ENCODE results near the gene OTUB1. TPM values are rescaled to one million over a fixed set of nuclear protein-coding genes. Genes with fewer than 3 reads are reported as not detected.

Gene OTUB1
- total and polyA plus RNA-seq, 2 donors (not counting 1 experiment from before 2014, with no cell fraction given): 78.2 to 119 TPM

DNA sequence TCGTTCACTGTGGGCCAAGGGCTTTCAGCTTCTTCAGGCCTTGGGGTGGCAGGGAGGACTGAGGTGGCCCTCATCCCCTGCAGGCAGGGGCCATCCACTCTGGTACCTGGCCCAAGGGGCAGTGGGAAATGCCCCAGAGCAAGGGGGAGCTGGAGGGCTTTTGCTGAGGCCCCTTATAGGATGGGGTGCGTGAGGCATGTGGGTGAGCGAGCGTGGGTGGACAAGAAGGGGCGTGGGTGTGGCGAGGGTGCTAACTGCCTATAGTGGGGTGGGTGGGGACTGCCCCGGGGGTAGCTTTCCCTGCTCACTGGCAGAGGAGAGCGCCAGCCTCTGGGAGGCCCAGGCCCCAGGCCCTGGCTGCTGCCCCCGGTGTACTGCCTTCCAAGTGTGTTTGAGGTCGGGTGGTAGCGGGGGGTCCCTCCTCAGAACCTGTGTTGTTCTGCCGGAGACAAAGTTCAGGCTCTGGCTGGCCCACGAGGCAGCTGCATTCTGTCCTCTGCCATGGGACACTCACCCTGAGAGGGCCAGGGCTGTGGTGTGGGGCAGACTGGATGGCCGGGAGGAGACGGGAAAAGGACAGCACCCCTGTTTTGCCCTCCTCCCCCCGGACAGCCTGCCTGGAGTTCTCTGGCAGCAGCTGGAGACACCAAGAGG is 52.9 kb downstream of the OTUB1 start:
- CTCF ChIA-PET: no interaction called here
- Mint-ChIP-seq H3K27ac (no peak overlapping the region), H3K4me1 (peaks cover 6% of the 10 kb centered on the region), H3K9me3 (ENCODE audit: insufficient read depth) (no peaks in the 10 kb centered on the region), H3K27me3 (peaks cover 26% of the 10 kb centered on the region), H3K4me3 (no peak overlapping the region)
- no peaks in the 10 kb centered on the region for H4K20me1 ChIP-seq (ENCODE audit: control insufficient read depth, insufficient read depth, low read length, poor library complexity, severe bottlenecking)
- WGBS (ENCODE audit: insufficient coverage): 87% methylated on average over 16 of the region's 16 CpGs
- H3K79me2 ChIP-seq (ENCODE audit: control insufficient read depth, insufficient read depth, low read length): no peaks in the 10 kb centered on the region
- no peak overlapping the region for H3K9ac ChIP-seq (ENCODE audit: low read length)
- H3K27me3 ChIP-seq (replicated peaks in 1 of 4; ENCODE audit: control extremely low read depth in 1 of 4, control insufficient read depth in 3 of 4, insufficient read depth in 4 of 4, low read length in 3 of 4): peaks cover 0 to 32% (median 10%) of the 10 kb centered on the region in 4 experiments
- no peaks in the 10 kb centered on the region for H3K9me3 ChIP-seq (ENCODE audit: control extremely low read depth in 1 of 3, control insufficient read depth in 2 of 3, insufficient read depth in 1 of 3, low read length in 2 of 3)
- DNase-seq (no peak), ATAC-seq (ENCODE audit: low read depth) (no peak)
- H3K4me1 ChIP-seq (ENCODE audit: control insufficient read depth in 2 of 2, insufficient read depth in 2 of 2, low read length in 2 of 2): peaks cover 5 to 18% of the 10 kb centered on the region in 2 donors
- no peak overlapping the region for H3K27ac ChIP-seq (ENCODE audit: low read length in 2 of 2)
- intact Hi-C loops (cut with micrococcal nuclease): no loop called here
- POLR2A ChIA-PET: no interaction called here
- H2AFZ ChIP-seq (ENCODE audit: insufficient read depth, low read depth, low read length, poor library complexity, severe bottlenecking): no peak overlapping the region
- H3K36me3 ChIP-seq (replicated peaks in 1 of 2; ENCODE audit: control extremely low read depth in 1 of 2, control insufficient read depth in 1 of 2, extremely low read depth in 1 of 2, insufficient read depth in 2 of 2, low read length in 1 of 2): no peaks in the 10 kb centered on the region
- H3K4me3 ChIP-seq (ENCODE audit: control extremely low read depth in 1 of 5, extremely low read depth in 1 of 5, insufficient read depth in 1 of 5, low read depth in 2 of 5, low read length in 4 of 5): no peak overlapping the region
- no peak for TF ChIP-seq EZH2 (IDR thresholded peaks at IDR 0.05; ENCODE audit: borderline replicate concordance, insufficient read depth, low read depth, low read length, poor library complexity, severe bottlenecking)
- TF ChIP-seq, protein P1, sequence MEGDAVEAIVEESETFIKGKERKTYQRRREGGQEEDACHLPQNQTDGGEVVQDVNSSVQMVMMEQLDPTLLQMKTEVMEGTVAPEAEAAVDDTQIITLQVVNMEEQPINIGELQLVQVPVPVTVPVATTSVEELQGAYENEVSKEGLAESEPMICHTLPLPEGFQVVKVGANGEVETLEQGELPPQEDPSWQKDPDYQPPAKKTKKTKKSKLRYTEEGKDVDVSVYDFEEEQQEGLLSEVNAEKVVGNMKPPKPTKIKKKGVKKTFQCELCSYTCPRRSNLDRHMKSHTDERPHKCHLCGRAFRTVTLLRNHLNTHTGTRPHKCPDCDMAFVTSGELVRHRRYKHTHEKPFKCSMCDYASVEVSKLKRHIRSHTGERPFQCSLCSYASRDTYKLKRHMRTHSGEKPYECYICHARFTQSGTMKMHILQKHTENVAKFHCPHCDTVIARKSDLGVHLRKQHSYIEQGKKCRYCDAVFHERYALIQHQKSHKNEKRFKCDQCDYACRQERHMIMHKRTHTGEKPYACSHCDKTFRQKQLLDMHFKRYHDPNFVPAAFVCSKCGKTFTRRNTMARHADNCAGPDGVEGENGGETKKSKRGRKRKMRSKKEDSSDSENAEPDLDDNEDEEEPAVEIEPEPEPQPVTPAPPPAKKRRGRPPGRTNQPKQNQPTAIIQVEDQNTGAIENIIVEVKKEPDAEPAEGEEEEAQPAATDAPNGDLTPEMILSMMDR (IDR thresholded peaks at IDR 0.05): no peak
- no peak overlapping the region for H3K4me2 ChIP-seq (replicated peaks; ENCODE audit: low read depth, low read length, poor library complexity, severe bottlenecking)

DNA sequence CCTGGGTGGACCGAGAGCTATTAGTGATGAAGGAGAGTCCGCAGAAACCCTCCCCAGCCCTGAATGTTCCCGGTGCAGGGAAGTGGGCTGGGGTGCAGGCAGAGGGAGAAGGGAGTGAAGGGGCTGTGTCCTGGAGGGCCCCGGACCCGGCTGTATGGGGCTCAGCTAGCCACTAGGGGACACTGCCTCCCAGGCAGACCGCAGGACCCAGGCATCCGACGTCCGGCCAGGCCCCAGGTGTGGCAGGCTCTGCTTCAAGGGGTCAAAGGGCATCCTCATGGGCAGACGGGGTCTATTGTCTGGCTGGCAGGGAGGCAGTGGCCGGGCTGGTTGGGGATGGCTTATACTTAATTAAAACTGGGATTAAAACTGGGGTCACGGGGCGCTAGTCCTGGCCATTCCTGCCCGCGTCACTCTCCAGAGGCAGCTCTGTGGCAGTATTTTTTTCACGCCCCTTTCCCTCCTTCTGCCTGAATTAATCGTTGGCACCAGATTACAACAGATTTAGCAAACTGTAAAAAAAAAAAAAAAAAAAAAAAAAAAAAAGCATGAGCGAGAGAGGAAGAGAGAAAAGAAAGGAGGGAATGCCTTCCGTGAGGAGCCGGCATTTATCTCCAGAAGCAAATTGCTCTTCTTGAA is 54.6 kb downstream of the OTUB1 start:
- no peak overlapping the region for H3K27ac ChIP-seq (ENCODE audit: low read length in 2 of 2)
- H3K4me3 ChIP-seq (ENCODE audit: control extremely low read depth in 1 of 5, extremely low read depth in 1 of 5, insufficient read depth in 1 of 5, low read depth in 2 of 5, low read length in 4 of 5): no peak overlapping the region
- intact Hi-C loops (cut with micrococcal nuclease): no loop called here
- no peak overlapping the region for H3K4me3 Mint-ChIP-seq
- no peak overlapping the region for H3K4me2 ChIP-seq (replicated peaks; ENCODE audit: low read depth, low read length, poor library complexity, severe bottlenecking)
- WGBS (ENCODE audit: insufficient coverage): 82% methylated on average over 9 of the region's 20 CpGs
- peaks cover 5 to 11% of the 10 kb centered on the region in 2 donors for H3K4me1 ChIP-seq (ENCODE audit: control insufficient read depth in 2 of 2, insufficient read depth in 2 of 2, low read length in 2 of 2)
- no peaks in the 10 kb centered on the region for H3K4me1 Mint-ChIP-seq
- H3K27me3 Mint-ChIP-seq: peaks cover 15% of the 10 kb centered on the region
- ChIA-PET CTCF (no interaction called here), POLR2A (no interaction called here)
- no peak for DNase-seq
- no peaks in the 10 kb centered on the region for H3K79me2 ChIP-seq (ENCODE audit: control insufficient read depth, insufficient read depth, low read length)
- TF ChIP-seq, protein P1 (IDR thresholded peaks at IDR 0.05): no peak
- TF ChIP-seq EZH2 (IDR thresholded peaks at IDR 0.05; ENCODE audit: borderline replicate concordance, insufficient read depth, low read depth, low read length, poor library complexity, severe bottlenecking): no peak
- no peaks in the 10 kb centered on the region for H3K36me3 ChIP-seq (replicated peaks in 1 of 2; ENCODE audit: control extremely low read depth in 1 of 2, control insufficient read depth in 1 of 2, extremely low read depth in 1 of 2, insufficient read depth in 2 of 2, low read length in 1 of 2)
- no peak overlapping the region for H3K27ac Mint-ChIP-seq
- H4K20me1 ChIP-seq (ENCODE audit: control insufficient read depth, insufficient read depth, low read length, poor library complexity, severe bottlenecking): no peaks in the 10 kb centered on the region
- no peak for ATAC-seq (ENCODE audit: low read depth)
- no peak overlapping the region for H2AFZ ChIP-seq (ENCODE audit: insufficient read depth, low read depth, low read length, poor library complexity, severe bottlenecking)
- H3K9ac ChIP-seq (ENCODE audit: low read length): no peak overlapping the region
- no peaks in the 10 kb centered on the region for H3K9me3 Mint-ChIP-seq (ENCODE audit: insufficient read depth)
- H3K27me3 ChIP-seq (replicated peaks in 1 of 4; ENCODE audit: control extremely low read depth in 1 of 4, control insufficient read depth in 3 of 4, insufficient read depth in 4 of 4, low read length in 3 of 4): peaks cover 0 to 20% (median 3%) of the 10 kb centered on the region in 4 experiments
- H3K9me3 ChIP-seq (ENCODE audit: control extremely low read depth in 1 of 3, control insufficient read depth in 2 of 3, insufficient read depth in 1 of 3, low read length in 2 of 3): no peaks in the 10 kb centered on the region
